SK-N-SH (cell line): Measurements from ENCODE around the gene THBS1. TPM values are rescaled to one million over a fixed set of nuclear protein-coding genes. Genes with fewer than 3 reads are reported as not detected.

ENCODE experiments used
- CTCF ChIA-PET: fragments of 300-600, 350-600 bp; formaldehyde crosslinking; extraction: SDS; loops from one replicate; lab custom pipeline; 2021; lab: Yijun Ruan, JAX
- POLR2A ChIA-PET: fragments of 350-600 bp; sonication (Branson Sonifier 250); formaldehyde crosslinking; extraction: SDS; loops from one replicate; lab custom pipeline; 2020; ENCODE audit warnings: antibody characterized with exemption, inconsistent platforms; lab: Yijun Ruan, JAX
- DNase-seq: peaks from one replicate; pipeline ENCODE4 v3.0.0; 2012
- H2AFZ ChIP-seq: fragments of 200-600 bp; sonication (generic); 2 replicates; pipeline ENCODE4 v1.8.1; 2016; ENCODE audit warnings: antibody characterized with exemption, mild to moderate bottlenecking, low read depth
- H3F3A ChIP-seq: fragments of 200-600 bp; sonication (generic); replicated peaks from 2 replicates; pipeline ENCODE3; 2016; ENCODE audit warnings: antibody characterized with exemption, mild to moderate bottlenecking; ENCODE audit not compliant: insufficient read depth
- H3K27ac ChIP-seq, 2 experiments: fragments of 200-500 bp in 1 of 2; fragments of 200-600 bp in 1 of 2; sonication (Bioruptor generic) in 1 of 2; sonication (generic), shearing (Covaris generic) in 1 of 2; 2 replicates each; pipeline versions ENCODE4 v1.5.1 to v1.6.1; 2014 to 2016; ENCODE audit warnings: low read depth in 2 of 2, inconsistent platforms in 1 of 2, low read length in 1 of 2, mild to moderate bottlenecking in 1 of 2, mixed read lengths in 1 of 2
- H3K27me3 ChIP-seq: fragments of 200-600 bp; sonication (generic), shearing (Covaris generic); 2 replicates; pipeline ENCODE4 v1.6.1; 2016; ENCODE audit warnings: mixed run types; ENCODE audit not compliant: insufficient read depth
- H3K36me3 ChIP-seq, 2 experiments: fragments of 200-500 bp in 1 of 2; fragments of 200-600 bp in 1 of 2; sonication (Bioruptor generic) in 1 of 2; sonication (generic) in 1 of 2; replicated peaks in 1 of 2; 2 replicates each; pipeline versions ENCODE3 to v1.5.1; 2014 to 2016; ENCODE audit warnings: low read length in 1 of 2, mild to moderate bottlenecking in 1 of 2; ENCODE audit not compliant: insufficient read depth in 2 of 2, control insufficient read depth in 1 of 2
- H3K4me1 ChIP-seq, 2 experiments: fragments of 200-500 bp in 1 of 2; fragments of 200-600 bp in 1 of 2; sonication (Bioruptor generic) in 1 of 2; sonication (generic), shearing (Covaris generic) in 1 of 2; 2 replicates each; pipeline versions ENCODE4 v1.5.1 to v1.6.1; 2014 to 2016; ENCODE audit warnings: low read depth in 1 of 2, low read length in 1 of 2, mixed run types in 1 of 2; ENCODE audit not compliant: insufficient read depth in 2 of 2, control insufficient read depth in 1 of 2
- H3K4me2 ChIP-seq: fragments of 200-600 bp; sonication (generic), shearing (Covaris generic); 2 replicates; pipeline ENCODE4 v1.6.1; 2017; ENCODE audit warnings: mixed run types
- H3K4me3 ChIP-seq, 2 experiments: fragments of 200-500 bp in 1 of 2; fragments of 200-600 bp in 1 of 2; sonication (Bioruptor generic) in 1 of 2; sonication (generic), shearing (Covaris generic) in 1 of 2; 2 replicates each; pipeline versions ENCODE4 v1.5.1 to v1.8.1; 2014 to 2016; ENCODE audit warnings: low read depth in 2 of 2, inconsistent platforms in 1 of 2, low read length in 1 of 2, mild to moderate bottlenecking in 1 of 2, mixed read lengths in 1 of 2, moderate library complexity in 1 of 2
- H3K79me2 ChIP-seq: fragments of 200-600 bp; sonication (generic); 2 replicates; pipeline ENCODE4 v1.8.1; 2017; ENCODE audit warnings: mild to moderate bottlenecking; ENCODE audit not compliant: insufficient read depth
- H3K9ac ChIP-seq: fragments of 200-600 bp; sonication (generic); 2 replicates; pipeline ENCODE4 v1.6.1; 2017; ENCODE audit warnings: mixed run types
- H3K9me2 ChIP-seq: fragments of 200-600 bp; sonication (generic); 2 replicates; pipeline ENCODE4 v1.6.1; 2017; ENCODE audit warnings: mixed run types
- H3K9me3 ChIP-seq: fragments of 200-600 bp; sonication (generic); 2 replicates; pipeline ENCODE4 v1.6.1; 2017; ENCODE audit warnings: mixed run types, mild to moderate bottlenecking, moderate library complexity
- H4K20me1 ChIP-seq: fragments of 200-600 bp; sonication (generic); 2 replicates; pipeline ENCODE4 v1.6.1; 2017; ENCODE audit warnings: mild to moderate bottlenecking, mixed run types; ENCODE audit not compliant: insufficient read depth
- CTCF ChIP-seq: fragments of 200-600 bp; sonication (generic); IDR thresholded peaks from 2 replicates; pipeline ENCODE4 v1.6.1; 2017; ENCODE audit warnings: antibody characterized with exemption, mild to moderate bottlenecking, moderate library complexity
- ELF1 ChIP-seq: IDR thresholded peaks from 2 replicates; pipeline ENCODE4 v1.4.0; 2012
- EP300 ChIP-seq, 2 experiments: IDR thresholded peaks; 2 replicates each; pipeline versions ENCODE4 v1.4.0 to v1.6.1; 2012; ENCODE audit warnings: borderline replicate concordance in 1 of 2, low read depth in 1 of 2, low read length in 1 of 2
- FOSL2 ChIP-seq: IDR thresholded peaks from 2 replicates; pipeline ENCODE4 v1.4.0; 2012; ENCODE audit warnings: low read depth, mild to moderate bottlenecking, moderate library complexity, borderline replicate concordance
- FOXJ3 ChIP-seq: sonication (generic); formaldehyde crosslinking; IDR thresholded peaks from 2 replicates; pipeline ENCODE4 v1.5.1; 2020; ENCODE audit warnings: mild to moderate bottlenecking, missing genetic modification reagents
- IRF3 ChIP-seq: fragments of 150-350 bp; IDR thresholded peaks from 2 replicates; pipeline ENCODE4 v1.6.1; 2016; ENCODE audit warnings: mild to moderate bottlenecking, low read depth, low read length
- MAX ChIP-seq: IDR thresholded peaks from 2 replicates; pipeline ENCODE4 v1.4.0; 2012; ENCODE audit warnings: low read depth
- MEF2A ChIP-seq: IDR thresholded peaks from 2 replicates; pipeline ENCODE4 v1.4.0; 2012; ENCODE audit warnings: low read depth, borderline replicate concordance
- MXI1 ChIP-seq: IDR thresholded peaks from 2 replicates; pipeline ENCODE4 v1.6.1; 2012; ENCODE audit warnings: mild to moderate bottlenecking, low read depth, low read length, improper control_type of control experiment
- NRF1 ChIP-seq: IDR thresholded peaks from 2 replicates; pipeline ENCODE4 v1.6.1; 2012; ENCODE audit warnings: low read depth, mild to moderate bottlenecking, low read length
- PBX3 ChIP-seq: IDR thresholded peaks from 2 replicates; pipeline ENCODE4; 2012
- RAD21 ChIP-seq: IDR thresholded peaks from 2 replicates; pipeline ENCODE4 v1.6.1; 2012; ENCODE audit warnings: mild to moderate bottlenecking, low read length
- RCOR1 ChIP-seq: fragments of 150-350 bp; IDR thresholded peaks from 2 replicates; pipeline ENCODE4 v1.6.1; 2017; ENCODE audit warnings: antibody characterized with exemption, low read length
- RFX5 ChIP-seq: IDR thresholded peaks from 2 replicates; pipeline ENCODE4 v1.6.1; 2012; ENCODE audit warnings: mild to moderate bottlenecking, improper control_type of control experiment, low read length
- RXRA ChIP-seq: IDR thresholded peaks from 2 replicates; pipeline ENCODE4 v1.4.0; 2012; ENCODE audit warnings: low read depth, mild to moderate bottlenecking, borderline replicate concordance
- SMC3 ChIP-seq: IDR thresholded peaks from 2 replicates; pipeline ENCODE4 v1.6.1; 2012; ENCODE audit warnings: low read depth, low read length, improper control_type of control experiment
- TCF12 ChIP-seq: IDR thresholded peaks from 2 replicates; pipeline ENCODE4 v1.4.0; 2012
- ZBTB33 ChIP-seq: IDR thresholded peaks from 2 replicates; pipeline ENCODE4 v1.4.0; 2012; ENCODE audit warnings: low read depth, borderline replicate concordance
- WGBS: methylation state at CpG from one replicate; pipeline ENCODE4 v1.1.6; 2017; ENCODE audit warnings: low lambda C conversion rate; 5-methylcytosine and 5-hydroxymethylcytosine counted together
- polyA plus RNA-seq, 3 experiments: library from polyadenylated mRNA; depleted of rRNA; stranded (reverse); fragments of >200 nt; gene quantifications; 2 replicates each; pipeline ENCODE4 v1.2.3, GENCODE V29; 2012

The THBS1 gene
- polyA plus RNA-seq, 1 of the 3 experiments (the other 2 are of a cell fraction) = 117 TPM

- H2AFZ ChIP-seq = peak overlapping the region; percentile 7; the same call in 1 of the 2 replicates
- peak; percentile 89 for DNase-seq
- no peaks in the 10 kb centered on the region for H3K27me3 ChIP-seq
- H3F3A ChIP-seq = peaks cover 41% of the 10 kb centered on the region
- no peaks in the 10 kb centered on the region for H3K9me3 ChIP-seq
- H3K4me3 ChIP-seq = peak overlapping the region; percentile 59 to 72
- H4K20me1 ChIP-seq = peaks cover 41% of the 10 kb centered on the region
- H3K4me1 ChIP-seq = peaks cover 5% of the 10 kb centered on the region in 2 experiments; a peak in 2 of 4 replicates
- peaks cover 29 to 34% of the 10 kb centered on the region in 2 experiments for H3K36me3 ChIP-seq
- peak overlapping the region; percentile 72 to 94 for H3K27ac ChIP-seq
- H3K9me2 ChIP-seq = no peaks in the 10 kb centered on the region
- H3K79me2 ChIP-seq = peaks cover 45% of the 10 kb centered on the region
- peak overlapping the region; percentile 82 for H3K4me2 ChIP-seq
- peak; percentile 85 for TF ChIP-seq RAD21
- TF ChIP-seq NRF1 = no peak
- 0 out of 2 replicates have a peak, but pooled peaks have one; percentile 8 for TF ChIP-seq MAX
- TF ChIP-seq TCF12 = peak; percentile 58; the same call in 1 of the 2 replicates
- TF ChIP-seq SMC3 = peak; percentile 82
- TF ChIP-seq CTCF = peak; percentile 89
- no peak for TF ChIP-seq PBX3
- no peak for TF ChIP-seq MEF2A
- no peak for TF ChIP-seq RCOR1
- TF ChIP-seq, all 33 proteins: peak for 5
- H3K9ac ChIP-seq = peak overlapping the region; percentile 85
- WGBS = 7% methylated on average over 4 of the region's 29 CpGs
- POLR2A ChIA-PET = no interaction called here
- CTCF ChIA-PET = interaction anchor here (0.6 to 5.2 kb wide), 64 partner anchors 9 to 896 kb away, joined by 3 to 44 read pairs (median 4); no protein-coding TSS in a partner anchor
These were observed 778 bp upstream of the THBS1 start for GRCh38 chr15:39580117-39580484.

- Histone ChIP-seq H3K4me3 (peak overlapping the region; percentile 59 to 72), H3K9ac (peak overlapping the region; percentile 85), H3K9me2 (no peaks in the 10 kb centered on the region), H3K4me1 (peaks cover 5 to 8% of the 10 kb centered on the region in 2 experiments; a peak in 2 of 4 replicates), H3K9me3 (no peaks in the 10 kb centered on the region), H3K27ac (peak overlapping the region in 1 of 2 experiments; percentile 94; a peak in 2 of 4 replicates), H3K4me2 (peak overlapping the region; percentile 82), H4K20me1 (peaks cover 53% of the 10 kb centered on the region), H3K79me2 (peaks cover 55% of the 10 kb centered on the region), H2AFZ (no peak overlapping the region), H3F3A (peaks cover 52% of the 10 kb centered on the region), H3K27me3 (no peaks in the 10 kb centered on the region), H3K36me3 (peaks cover 41 to 47% of the 10 kb centered on the region in 2 experiments)
- ChIA-PET POLR2A (no interaction called here), CTCF (interaction anchor here (0.8 to 5.2 kb wide), 28 partner anchors 16 to 875 kb away, joined by 3 to 44 read pairs (median 6); no protein-coding TSS in a partner anchor)
- 62% methylated on average over 13 of the region's 18 CpGs for WGBS
- no peak for DNase-seq
- TF ChIP-seq RFX5 = no peak
- TF ChIP-seq ELF1 = no peak
- TF ChIP-seq RCOR1 = no peak
- TF ChIP-seq SMC3 = no peak; the same call in 1 of the 2 replicates
- TF ChIP-seq IRF3 = no peak
- no peak for TF ChIP-seq FOXJ3 (CRISPR knock-in tag)
- no peak for TF ChIP-seq CTCF
- no peak for TF ChIP-seq ZBTB33
- TF ChIP-seq RXRA = no peak
- no peak for TF ChIP-seq FOSL2
- no peak for TF ChIP-seq EP300 (IDR thresholded peaks at IDR 0.05; ENCODE audit: borderline replicate concordance in 1 of 2, low read depth in 1 of 2, low read length in 1 of 2)
- no peak for TF ChIP-seq MXI1
These were observed 438 bp downstream of the THBS1 start for GRCh38 chr15:39581242-39581792.
